Measurements from ENCODE around the gene DAP.
A peak's percentile ranks its signal among the peaks of the same experiment; 100 is the strongest.
"Not testable (repeated sequence)": the region's sequence is repeated elsewhere in the genome, so short reads cannot be mapped to it uniquely, and the experiment has no call there.

The DAP gene

GRCh38 chr5:10761185-10761932 is at the start of gene DAP:
Gene DAP (minus strand): TSS chr5:10761234. CDS start chr5:10761068, 166 bp downstream.
- DNase-seq, result peak; percentile 93 to 95

GRCh38 chr5:10808347-10809226 is 47.6 kb upstream of the DAP start:
- DNase-seq, result peak in 1 of 2 experiments; percentile 27

- DNase-seq, result no peak
Measured at GRCh38 chr5:10801931-10802666, 41.1 kb upstream of the DAP start.

GRCh38 chr5:10800852-10801251 is 39.8 kb upstream of the DAP start:
- no peak for DNase-seq

GRCh38 chr5:10797261-10797660 is 36.2 kb upstream of the DAP start:
- DNase-seq, result no peak

- DNase-seq, result no peak
Measured at GRCh38 chr5:10793785-10794184, 32.8 kb upstream of the DAP start.

- peak in 1 of 2 experiments; percentile 32 for DNase-seq
Measured at GRCh38 chr5:10792336-10792735, 31.3 kb upstream of the DAP start.

GRCh38 chr5:10789726-10790125 is 28.7 kb upstream of the DAP start:
- DNase-seq, result no peak

- no peak for DNase-seq
Measured at GRCh38 chr5:10789021-10789420, 28.0 kb upstream of the DAP start.

- peak in 1 of 2 experiments; percentile 20 for DNase-seq
Measured at GRCh38 chr5:10788358-10788757, 27.3 kb upstream of the DAP start.

- no peak for DNase-seq
Measured at GRCh38 chr5:10786835-10787234, 25.8 kb upstream of the DAP start.

GRCh38 chr5:10780208-10780607 is 19.2 kb upstream of the DAP start:
- not testable (repeated sequence) for DNase-seq

GRCh38 chr5:10779592-10779991 is 18.6 kb upstream of the DAP start:
- no peak for DNase-seq

GRCh38 chr5:10778179-10778910 is 17.3 kb upstream of the DAP start:
- DNase-seq, result no peak

GRCh38 chr5:10775646-10776045 is 14.6 kb upstream of the DAP start:
- DNase-seq, result no peak

GRCh38 chr5:10772901-10773585 is 12.0 kb upstream of the DAP start:
- no peak for DNase-seq

- DNase-seq, result no peak
Measured at GRCh38 chr5:10768328-10768899, 7.4 kb upstream of the DAP start.

GRCh38 chr5:10762776-10763500 is 1.9 kb upstream of the DAP start:
- DNase-seq, result no peak

- no peak for DNase-seq
Measured at GRCh38 chr5:10761933-10762775, 1.1 kb upstream of the DAP start.

GRCh38 chr5:10760921-10761184 is 181 bp downstream of the DAP start:
- no peak for DNase-seq

Measured in NCI-H2081 (cell line).